ENCODE measurements around the gene FAM217A. TPM values are rescaled to one million over a fixed set of nuclear protein-coding genes. Genes with fewer than 3 reads are reported as not detected.

FAM217A gene
- total RNA-seq, 1 donor from 2014 or later, result not detected

GRCh38 chr6:4084444-4085331 lies 5.8 kb upstream of the FAM217A start:
- peak; percentile 79 for DNase-seq (ENCODE audit: low read depth)

- DNase-seq (ENCODE audit: low read depth), result no peak
Observed at GRCh38 chr6:4074478-4075235, 4.3 kb downstream of the FAM217A start.

DNA sequence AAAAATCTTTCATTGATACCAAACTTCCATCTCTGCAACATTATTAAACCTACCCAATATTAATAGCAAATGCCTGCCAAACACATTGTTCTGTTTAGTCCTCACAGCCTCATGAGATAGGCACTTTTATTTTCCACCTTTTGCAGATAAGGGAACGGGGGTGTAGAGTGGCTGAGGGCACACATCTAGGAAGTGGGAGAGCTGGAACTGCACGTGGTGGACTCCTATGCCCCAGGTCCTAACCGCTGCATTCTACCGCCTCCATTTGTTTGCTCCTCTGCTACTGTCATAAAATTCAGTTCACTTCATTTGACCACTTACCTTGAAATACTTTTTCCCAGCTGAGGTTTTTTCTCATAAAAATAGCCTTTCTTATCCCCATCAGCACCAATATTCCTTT lies 7.6 kb downstream of the FAM217A start:
- DNase-seq (ENCODE audit: low read depth), result no peak

GRCh38 chr6:4069199-4069598 lies 9.7 kb downstream of the FAM217A start:
- no peak for DNase-seq (ENCODE audit: low read depth)

GRCh38 chr6:4067673-4068072 lies 11.3 kb downstream of the FAM217A start:
- DNase-seq (ENCODE audit: low read depth), result peak; percentile 84

DNA sequence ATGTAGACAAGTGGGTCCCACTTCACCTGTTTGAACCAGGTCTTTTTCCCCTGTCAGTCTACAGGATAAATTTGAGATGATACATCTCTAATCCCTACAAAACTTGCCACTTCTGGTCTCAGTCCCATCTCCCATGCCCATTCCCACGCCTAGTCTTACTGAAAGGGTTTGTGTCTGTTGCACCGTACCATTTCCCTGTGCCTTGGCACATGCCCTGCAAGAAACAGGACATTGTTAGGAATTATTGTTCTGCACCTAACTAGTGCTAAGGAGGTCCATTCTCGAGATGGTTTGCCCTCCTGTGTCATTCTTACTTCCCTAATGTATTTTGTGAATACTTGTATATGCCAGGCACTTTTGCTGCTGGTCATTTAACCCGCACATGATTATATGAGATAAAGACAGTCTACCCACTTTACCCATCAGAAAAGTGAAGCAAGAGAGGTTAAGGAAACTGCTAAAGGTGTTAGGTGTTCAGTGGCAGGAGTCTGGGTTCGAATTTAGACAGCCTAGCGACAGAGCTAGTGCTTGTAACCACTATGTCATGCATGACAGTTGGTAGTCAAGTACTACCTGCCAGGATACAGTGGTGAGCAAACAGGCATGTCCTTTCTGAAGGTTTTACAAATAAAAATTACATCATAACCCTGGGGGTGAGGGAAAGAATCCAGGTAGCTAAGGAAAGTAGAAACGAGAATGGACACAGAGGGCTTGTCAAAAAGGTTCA lies 12.7 kb downstream of the FAM217A start:
- DNase-seq (ENCODE audit: low read depth), result peak; percentile 60

DNA sequence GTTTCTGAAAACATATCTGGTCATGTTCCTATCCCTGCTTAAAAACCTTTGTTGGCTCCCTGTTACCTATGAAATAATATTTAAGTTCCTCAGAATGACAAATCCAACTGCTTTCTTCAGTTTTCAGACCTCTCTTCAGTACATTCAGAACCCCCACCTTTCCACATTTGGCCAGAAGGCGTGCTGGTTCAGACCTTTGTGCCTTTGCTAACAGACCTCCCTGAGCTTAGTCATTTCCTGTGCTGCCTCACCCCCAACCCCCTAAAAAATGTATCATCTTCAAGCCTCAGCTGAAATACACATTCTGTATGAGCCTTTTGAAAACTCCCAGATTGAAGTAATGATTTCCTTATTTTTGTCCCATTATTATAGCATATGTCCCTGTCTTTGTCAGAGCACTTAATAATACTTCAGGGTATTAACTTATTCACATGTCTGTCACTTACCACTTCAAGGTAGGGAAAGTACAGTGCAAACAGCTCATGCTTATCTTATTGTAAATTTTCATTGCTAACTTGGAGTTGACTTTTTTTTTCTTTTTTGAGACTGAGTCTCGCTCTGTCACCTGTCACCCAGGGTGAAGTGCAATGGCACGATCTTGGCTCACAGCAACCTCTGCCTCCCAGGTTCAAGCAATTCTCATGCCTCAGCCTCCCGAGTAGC lies 19.7 kb downstream of the FAM217A start:
- DNase-seq (ENCODE audit: low read depth), result peak; percentile 79

- peak; percentile 72 for DNase-seq (ENCODE audit: low read depth)
Observed at GRCh38 chr6:4057036-4057435, 21.9 kb downstream of the FAM217A start.

DNA sequence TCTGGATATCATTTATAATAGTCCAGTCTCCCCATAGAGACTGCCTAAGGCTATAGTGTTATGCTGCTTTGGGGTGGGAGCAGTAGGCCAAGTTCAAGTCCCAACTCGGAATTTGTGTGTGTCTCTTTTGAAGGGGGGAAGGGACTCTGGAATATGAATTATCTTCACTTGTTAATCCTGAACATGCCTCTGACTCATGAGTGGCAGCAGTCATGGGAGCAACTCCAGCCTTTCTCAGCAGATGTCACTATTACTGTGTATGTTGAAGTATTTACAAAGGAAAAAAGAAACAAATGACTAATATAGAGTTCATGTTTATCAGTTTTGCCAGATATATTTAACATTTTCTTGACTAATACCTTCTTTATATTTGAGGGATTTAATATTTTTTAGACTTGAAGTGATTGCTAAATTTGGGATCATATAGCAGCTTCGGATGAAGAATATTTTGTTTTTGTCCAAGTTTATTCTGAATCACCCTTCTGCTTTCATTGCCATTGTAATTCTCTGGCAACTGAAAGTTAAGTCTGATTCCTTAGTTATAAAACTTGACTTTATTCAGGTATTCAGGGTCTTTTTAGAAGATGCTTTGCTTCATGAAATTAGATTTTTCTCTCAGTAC lies 23.4 kb downstream of the FAM217A start:
- DNase-seq (ENCODE audit: low read depth), result peak; percentile 84

- no peak for DNase-seq (ENCODE audit: low read depth)
Observed at GRCh38 chr6:4049246-4049645, 29.7 kb downstream of the FAM217A start.

DNA sequence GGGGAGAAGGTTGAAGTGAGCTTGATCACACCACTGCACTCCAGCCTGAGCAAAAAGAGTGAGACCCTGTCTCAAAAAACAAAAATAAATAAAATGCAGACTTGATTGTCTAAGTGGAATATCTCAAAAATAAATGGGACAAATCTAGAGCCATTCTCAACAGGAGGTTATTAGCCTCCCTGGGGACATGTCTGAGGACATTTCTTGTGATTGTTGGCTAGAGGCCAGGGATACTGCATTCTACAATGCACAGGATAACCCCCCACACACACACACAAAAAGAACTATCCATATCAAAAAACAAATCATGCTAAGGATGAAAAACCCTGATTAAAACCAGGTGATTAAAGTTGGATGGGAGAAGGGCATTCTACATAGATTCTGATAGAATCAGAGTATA lies 37.5 kb downstream of the FAM217A start:
- no peak for DNase-seq (ENCODE audit: low read depth)

- DNase-seq (ENCODE audit: low read depth), result no peak
Observed at GRCh38 chr6:4039348-4039747, 39.6 kb downstream of the FAM217A start.

DNA sequence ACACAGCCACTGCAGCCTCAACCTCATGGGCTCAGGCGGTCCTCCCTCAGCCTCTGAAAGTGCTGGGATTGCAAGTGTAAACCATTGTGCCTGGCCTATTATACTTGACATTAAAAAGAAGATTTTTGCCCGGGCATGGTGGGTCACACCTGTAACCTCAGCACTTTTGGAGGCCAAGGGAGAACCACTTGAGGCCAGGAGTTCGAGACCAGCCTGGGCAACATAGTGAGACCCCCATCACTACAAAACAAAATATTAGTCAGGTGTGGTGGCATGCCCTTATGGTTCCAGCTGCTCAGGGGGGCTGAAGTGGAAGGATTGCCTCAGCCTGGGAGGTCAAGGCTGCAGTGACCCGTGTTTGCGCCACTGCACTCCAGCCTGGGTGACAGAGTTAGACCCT lies 42.4 kb downstream of the FAM217A start:
- DNase-seq (ENCODE audit: low read depth), result no peak

DNA sequence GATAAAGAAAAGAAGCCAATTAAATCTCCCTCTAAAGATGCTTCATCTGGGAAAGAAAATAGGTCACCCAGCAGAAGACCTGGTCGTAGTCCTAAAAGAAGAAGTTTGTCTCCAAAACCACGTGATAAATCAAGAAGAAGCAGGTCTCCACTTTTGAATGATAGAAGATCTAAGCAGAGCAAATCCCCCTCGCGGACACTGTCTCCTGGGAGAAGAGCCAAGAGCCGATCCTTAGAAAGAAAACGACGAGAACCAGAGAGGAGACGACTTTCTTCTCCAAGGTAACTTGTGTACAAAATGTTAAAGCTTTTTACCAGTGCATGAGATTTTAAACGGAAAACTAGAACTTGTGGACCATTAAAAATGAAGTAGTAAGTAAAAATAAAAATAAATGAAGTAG lies 46.5 kb downstream of the FAM217A start:
- no peak for DNase-seq (ENCODE audit: low read depth)

DNA sequence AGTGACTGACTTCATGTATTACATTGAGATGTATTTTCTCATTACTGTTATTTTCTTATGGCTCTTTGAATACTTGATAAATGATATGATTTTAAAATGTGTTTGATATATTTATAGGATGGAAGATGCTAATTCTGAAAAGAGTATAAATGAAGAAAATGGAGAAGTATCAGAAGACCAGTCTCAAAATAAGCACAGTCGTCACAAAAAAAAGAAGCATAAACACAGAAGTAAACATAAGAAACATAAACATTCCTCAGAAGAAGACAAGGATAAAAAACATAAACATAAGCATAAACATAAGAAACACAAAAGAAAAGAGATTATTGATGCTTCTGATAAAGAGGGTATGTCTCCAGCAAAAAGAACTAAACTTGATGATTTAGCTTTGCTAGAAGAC lies 47.5 kb downstream of the FAM217A start:
- no peak for DNase-seq (ENCODE audit: low read depth)

GRCh38 chr6:4030669-4031068 lies 48.3 kb downstream of the FAM217A start:
- DNase-seq (ENCODE audit: low read depth), result no peak

DNA sequence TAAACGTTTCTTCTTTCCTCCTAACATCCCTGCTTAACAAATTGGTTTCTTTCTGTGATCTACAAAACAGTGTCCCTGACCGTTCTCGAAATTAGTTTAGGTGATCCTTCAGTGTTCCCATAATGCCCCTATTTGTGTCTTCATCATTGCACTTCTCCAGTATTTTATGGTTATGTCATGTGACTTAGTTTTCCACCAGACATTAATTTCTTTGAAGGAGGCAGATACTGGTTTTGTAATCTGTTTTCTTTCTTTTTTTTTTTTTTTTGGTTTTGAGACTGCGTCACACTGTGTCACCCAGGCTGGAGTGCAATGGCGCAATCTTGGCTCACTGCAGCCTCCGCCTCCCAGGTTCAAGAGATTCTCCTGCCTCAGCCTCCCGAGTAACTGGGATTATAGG lies 49.2 kb downstream of the FAM217A start:
- DNase-seq (ENCODE audit: low read depth), result no peak

DNA sequence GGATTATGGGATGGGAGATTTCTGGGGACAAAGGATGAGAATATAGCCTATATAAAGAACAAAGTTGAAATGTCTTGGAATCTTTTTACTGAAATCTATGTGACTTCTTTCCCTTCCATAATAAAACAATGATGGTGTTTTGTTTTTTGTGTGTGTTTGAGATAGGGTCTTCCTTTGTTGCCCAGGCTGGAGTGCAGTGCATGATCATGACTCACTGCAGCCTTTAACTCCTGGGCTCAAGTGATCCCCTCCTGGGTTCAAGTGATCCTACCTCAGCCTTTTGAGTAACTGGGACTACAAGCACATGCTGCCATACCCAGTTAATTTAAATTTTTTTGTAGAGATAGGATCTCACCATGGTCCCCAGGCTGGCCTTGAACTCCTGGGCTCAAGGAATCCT lies 50.9 kb downstream of the FAM217A start:
- DNase-seq (ENCODE audit: low read depth), result no peak

DNA sequence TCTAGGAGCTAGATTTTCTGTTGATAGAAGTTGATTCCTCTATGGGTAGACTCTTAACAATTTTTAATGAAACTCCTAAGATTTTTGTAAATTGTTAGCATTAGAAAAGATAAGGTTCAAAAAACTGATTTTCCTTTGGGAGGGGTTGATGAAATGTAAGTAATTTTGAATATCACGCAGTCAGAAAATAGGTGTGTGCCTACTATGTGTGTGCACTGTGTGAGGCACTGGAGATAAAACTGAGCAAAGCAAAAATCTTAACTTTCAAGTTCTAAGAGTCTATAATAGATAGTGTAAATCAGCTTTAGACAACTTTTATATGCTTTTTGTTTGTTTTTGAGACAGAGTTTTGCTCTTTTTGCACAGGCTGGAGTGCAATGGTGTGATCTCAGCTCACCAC lies 53.3 kb downstream of the FAM217A start:
- no peak for DNase-seq (ENCODE audit: low read depth)

DNA sequence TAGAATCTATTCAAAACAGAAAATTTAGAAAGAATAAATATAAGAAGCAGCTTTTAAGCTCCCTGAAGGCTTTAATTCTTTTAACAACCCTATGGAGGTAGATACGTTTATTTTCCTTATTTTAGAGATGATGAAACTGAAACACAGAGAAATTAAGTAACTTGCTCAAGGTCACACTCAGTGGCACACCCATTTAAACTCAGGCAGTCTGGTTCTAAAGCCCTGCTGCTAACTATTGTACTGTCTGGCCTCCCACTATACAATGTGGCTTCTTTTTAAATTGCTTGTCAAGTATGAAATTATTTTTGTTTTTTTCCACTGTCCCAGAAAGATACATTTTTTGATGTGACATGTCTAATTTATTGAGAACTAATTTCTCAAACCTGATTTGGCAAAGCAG lies 55.7 kb downstream of the FAM217A start:
- no peak for DNase-seq (ENCODE audit: low read depth)
